ENCODE measurements around the gene LCORL. TPM values are rescaled to one million over a fixed set of nuclear protein-coding genes. Genes with fewer than 3 reads are reported as not detected.

Gene LCORL
- total and polyA plus RNA-seq, 9 of the 15 experiments (the other 6 are each of a cell fraction or from before 2014, with no cell fraction given), result 3.1 to 24.5 (median 11.1) TPM

GRCh38 chr4:17810260-17811077 is 211.1 kb downstream of the LCORL start, which contains the start of the genes DCAF16 and NCAPG (continued):
- no peak for TF ChIP-seq EWSR1 (IDR thresholded peaks at IDR 0.05; ENCODE audit: borderline replicate concordance, low read depth, partially characterized antibody)
- TF ChIP-seq ZNF318 (IDR thresholded peaks at IDR 0.05; ENCODE audit: borderline replicate concordance in 1 of 2, low read depth in 1 of 2), result no peak
- TF ChIP-seq STAT5A (IDR thresholded peaks at IDR 0.05; ENCODE audit: borderline replicate concordance, low read length), result peak; percentile 13; the same call in 1 of the 2 replicates
- TF ChIP-seq STAT5B (CRISPR knock-in tag; IDR thresholded peaks at IDR 0.05), result no peak
- TF ChIP-seq SRSF9 (IDR thresholded peaks at IDR 0.05; ENCODE audit: borderline replicate concordance, low read depth, low read length), result no peak
- TF ChIP-seq EZH2 (IDR thresholded peaks at IDR 0.05; ENCODE audit: borderline replicate concordance, low read depth, low read length), result no peak
- peak in 2 of 3 experiments; percentile 5 to 23 for TF ChIP-seq YY1 (IDR thresholded peaks at IDR 0.05; ENCODE audit: borderline replicate concordance in 1 of 3, control insufficient read depth in 1 of 3, extremely low read depth in 1 of 3, insufficient read depth in 3 of 3, insufficient read length in 1 of 3, insufficient replicate concordance in 2 of 3, low read depth in 1 of 3, low read length in 2 of 3)
- TF ChIP-seq GABPB2 (CRISPR knock-in tag; conservative IDR thresholded peaks at IDR 0.05), result no peak
- peak; percentile 83 for TF ChIP-seq HDAC3 (IDR thresholded peaks at IDR 0.05; ENCODE audit: borderline replicate concordance, partially characterized antibody)
- peak; percentile 68 for TF ChIP-seq ARID4B (CRISPR knock-in tag; IDR thresholded peaks at IDR 0.05)
- TF ChIP-seq RBFOX2 (IDR thresholded peaks at IDR 0.05; ENCODE audit: low read depth, low read length), result peak; percentile 99
- no peak for TF ChIP-seq ZSCAN29 (IDR thresholded peaks at IDR 0.05)
- peak; percentile 12 for TF ChIP-seq FIP1L1 (IDR thresholded peaks at IDR 0.05; ENCODE audit: low read depth, low read length, poor library complexity, severe bottlenecking)

Measured in K562 (cell line).